IMR-90 (cell line): ENCODE measurements around the gene GPAM. TPM values are rescaled to one million over a fixed set of nuclear protein-coding genes. Genes with fewer than 3 reads are reported as not detected.
A peak's percentile ranks its signal among the peaks of the same experiment; 100 is the strongest.

ENCODE experiments used
- ATAC-seq: fragments of 200-7000 bp; cut with Tn5 transposase; 2 replicates; pipeline ENCODE4 v1.9.1; 2020; ENCODE audit warnings: low read depth, mild to moderate bottlenecking, moderate library complexity
- BruUV-seq: library from RNA; stranded (reverse); fragments of 400-500 nt; replicated peaks from 2 replicates; lab custom pipeline; 2021; lab: Mats Ljungman, UMichigan
- CTCF ChIA-PET: fragments of 300-600 bp; formaldehyde crosslinking; extraction: SDS; loops from one replicate; lab custom pipeline; 2021; ENCODE audit warnings: antibody characterized with exemption; lab: Yijun Ruan, JAX
- POLR2A ChIA-PET: fragments of 300-600 bp; sonication (Branson Sonifier 250); formaldehyde crosslinking; loops from one replicate; lab custom pipeline; 2022; ENCODE audit warnings: antibody characterized with exemption; ENCODE audit not compliant: unreplicated experiment; lab: Charles Lee
- DNase-seq: peaks from one replicate; pipeline ENCODE4 v3.0.0; 2013
- H2AFZ ChIP-seq: replicated peaks from 2 replicates; pipeline ENCODE3; 2013; ENCODE audit warnings: low read length, mild to moderate bottlenecking; ENCODE audit not compliant: poor library complexity
- H2AK5ac ChIP-seq: 2 replicates; pipeline ENCODE4 v1.6.1; 2013; ENCODE audit warnings: low read depth, low read length, inconsistent platforms
- H2AK9ac ChIP-seq: replicated peaks from 2 replicates; pipeline ENCODE3; 2013; ENCODE audit warnings: mild to moderate bottlenecking, low read depth, low read length, moderate library complexity; ENCODE audit not compliant: poor library complexity
- H2BK120ac ChIP-seq: 2 replicates; pipeline ENCODE4 v1.6.1; 2013; ENCODE audit warnings: low read depth, low read length, inconsistent platforms
- H2BK15ac ChIP-seq: 3 replicates; pipeline ENCODE4 v1.6.1; 2013; ENCODE audit warnings: low read depth, low read length, inconsistent platforms
- H2BK20ac ChIP-seq: 2 replicates; pipeline ENCODE4 v1.6.1; 2013; ENCODE audit warnings: low read depth, mild to moderate bottlenecking, inconsistent platforms, low read length, moderate library complexity
- H2BK5ac ChIP-seq: 2 replicates; pipeline ENCODE4 v1.6.1; 2013; ENCODE audit warnings: mild to moderate bottlenecking, low read depth, low read length, inconsistent platforms; ENCODE audit not compliant: poor library complexity, severe bottlenecking
- H3K14ac ChIP-seq: replicated peaks from 2 replicates; pipeline ENCODE4 v1.6.1; 2013; ENCODE audit warnings: low read depth, low read length, inconsistent platforms
- H3K18ac ChIP-seq: 2 replicates; pipeline ENCODE4 v1.6.1; 2013; ENCODE audit warnings: low read depth, low read length, control low read depth
- H3K23ac ChIP-seq: 2 replicates; pipeline ENCODE4 v1.6.1; 2013; ENCODE audit warnings: low read depth, low read length, inconsistent platforms
- H3K27ac ChIP-seq: 2 replicates; pipeline ENCODE4 v1.5.1; 2013; ENCODE audit warnings: mild to moderate bottlenecking, control low read depth, low read length; ENCODE audit not compliant: insufficient read depth
- H3K27me3 ChIP-seq: 2 replicates; pipeline ENCODE4 v1.6.1; 2013; ENCODE audit warnings: low read length; ENCODE audit not compliant: control insufficient read depth, insufficient read depth
- H3K36me3 ChIP-seq: 2 replicates; pipeline ENCODE4 v1.6.1; 2013; ENCODE audit warnings: low read length, mixed read lengths; ENCODE audit not compliant: control insufficient read depth, insufficient read depth
- H3K4ac ChIP-seq: 2 replicates; pipeline ENCODE4 v1.6.1; 2013; ENCODE audit warnings: low read depth, low read length, inconsistent platforms
- H3K4me1 ChIP-seq: 2 replicates; pipeline ENCODE4 v1.6.1; 2013; ENCODE audit warnings: low read length, mixed read lengths; ENCODE audit not compliant: control insufficient read depth, insufficient read depth
- H3K4me2 ChIP-seq: 2 replicates; pipeline ENCODE4 v1.6.1; 2013; ENCODE audit warnings: low read depth, mild to moderate bottlenecking, control low read depth, low read length, moderate library complexity
- H3K4me3 ChIP-seq: 2 replicates; pipeline ENCODE4 v1.5.1; 2013; ENCODE audit warnings: low read depth, mild to moderate bottlenecking, control low read depth, low read length, moderate library complexity; ENCODE audit not compliant: insufficient read depth
- H3K56ac ChIP-seq: 2 replicates; pipeline ENCODE4 v1.6.1; 2013; ENCODE audit warnings: low read length, inconsistent platforms; ENCODE audit not compliant: insufficient read depth; ENCODE audit errors: extremely low read depth
- H3K79me1 ChIP-seq, 2 experiments: 2 replicates each; pipeline ENCODE4 v1.6.1; 2013; ENCODE audit warnings: low read length in 2 of 2, inconsistent platforms in 1 of 2, low read depth in 1 of 2
- H3K9ac ChIP-seq: 2 replicates; pipeline ENCODE4 v1.6.1; 2013; ENCODE audit warnings: low read depth, low read length, control low read depth
- H3K9me1 ChIP-seq: 2 replicates; pipeline ENCODE4 v1.6.1; 2013; ENCODE audit warnings: low read length, inconsistent platforms; ENCODE audit not compliant: insufficient read depth
- H3K9me3 ChIP-seq: 2 replicates; pipeline ENCODE4 v1.6.1; 2013; ENCODE audit warnings: low read length; ENCODE audit not compliant: control insufficient read depth, insufficient read depth
- H4K20me1 ChIP-seq: 2 replicates; pipeline ENCODE4 v1.6.1; 2013; ENCODE audit warnings: low read length, inconsistent platforms; ENCODE audit not compliant: insufficient read depth
- H4K5ac ChIP-seq: 2 replicates; pipeline ENCODE4 v1.6.1; 2013; ENCODE audit warnings: mild to moderate bottlenecking, low read depth, low read length, control low read depth
- H4K8ac ChIP-seq, 2 experiments: 2 replicates each; pipeline ENCODE4 v1.6.1; 2013; ENCODE audit warnings: low read depth in 2 of 2, low read length in 2 of 2, control low read depth in 1 of 2, inconsistent platforms in 1 of 2
- H4K91ac ChIP-seq: 2 replicates; pipeline ENCODE4 v1.6.1; 2013; ENCODE audit warnings: low read depth, low read length, inconsistent platforms; ENCODE audit not compliant: insufficient read depth
- MAFK ChIP-seq: IDR thresholded peaks from 2 replicates; pipeline ENCODE4 v1.6.1; 2012; ENCODE audit warnings: low read depth, low read length, improper control_type of control experiment
- MAZ ChIP-seq: IDR thresholded peaks from 2 replicates; pipeline ENCODE4 v1.6.1; 2012; ENCODE audit warnings: low read depth, mild to moderate bottlenecking, low read length, improper control_type of control experiment, moderate library complexity, borderline replicate concordance
- RAD21 ChIP-seq: IDR thresholded peaks from 2 replicates; pipeline ENCODE4 v1.6.1; 2012; ENCODE audit warnings: low read length, improper control_type of control experiment
- WGBS, 2 experiments: methylation state at CpG; one replicate each; pipeline versions ENCODE4 v1.1.5 to v1.1.7; 2013; ENCODE audit warnings: missing lambda C conversion rate in 2 of 2; ENCODE audit not compliant: insufficient read length in 1 of 2; ENCODE audit errors: extremely low coverage in 2 of 2; 5-methylcytosine and 5-hydroxymethylcytosine counted together
- dilution Hi-C: fragments of 300-500 bp; cut with HindIII; formaldehyde crosslinking; loops from one replicate; pipeline ENCODE4 v1.14.3; 2018; ENCODE audit warnings: low sequenced_read_pairs; ENCODE audit not compliant: unreplicated experiment
- in situ Hi-C: fragments of 300-500 bp; cut with MboI; formaldehyde crosslinking; loops from 3 replicates; pipeline ENCODE4 v1.14.3; 2019; ENCODE audit warnings: low sequenced_read_pairs, inconsistent platforms, mixed read lengths
- intact Hi-C: fragments of 100-400 bp; cut with micrococcal nuclease; formaldehyde crosslinking; loops from 2 replicates; pipeline ENCODE4 v1.10.0; 2022
- polyA plus RNA-seq, 3 experiments: library from polyadenylated mRNA; depleted of rRNA; stranded (reverse); fragments of >200 nt; gene quantifications; 2 replicates each; pipeline ENCODE4 v1.2.3, GENCODE V29; 2012; ENCODE audit warnings: low replicate concordance in 1 of 3
- total RNA-seq: library from RNA; depleted of rRNA; stranded (reverse); fragments of >200 nt; gene quantifications from 2 replicates; pipeline ENCODE4 v1.2.3, GENCODE V29; 2012
- TF ChIP-seq, protein P1 (sequence below): conservative IDR thresholded peaks from 2 replicates; pipeline ENCODE4 v1.5.1; 2012; ENCODE audit warnings: mild to moderate bottlenecking, low read depth, low read length, improper control_type of control experiment

The GPAM gene
- total and polyA plus RNA-seq, 2 of the 4 experiments (the other 2 are of a cell fraction) = 3.5 to 11.5 TPM

DNA sequence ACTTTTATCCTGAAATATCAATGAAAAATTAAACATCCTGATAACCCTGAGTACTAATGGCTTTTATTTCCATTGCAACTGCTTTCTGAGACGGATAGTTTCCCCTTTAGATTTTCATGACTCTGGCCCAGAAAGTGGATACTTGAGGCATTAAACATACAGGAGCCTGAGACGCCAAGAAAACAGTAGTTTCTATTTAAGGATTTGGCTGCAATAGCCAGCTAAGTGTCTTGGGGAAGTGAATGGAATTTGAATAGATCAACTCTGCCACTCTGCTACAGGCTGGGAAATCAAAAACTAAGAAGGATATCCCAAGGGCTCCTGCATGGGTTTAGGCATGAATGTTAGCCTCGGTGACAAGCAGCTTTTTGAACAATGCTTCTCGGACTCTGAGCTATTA lies 24.7 kb upstream of the GPAM start:
- Histone ChIP-seq H3K9me3 (no peaks in the 10 kb centered on the region), H2AK5ac (no peak overlapping the region), H3K9ac (no peak overlapping the region), H3K4me2 (no peak overlapping the region), H3K4me1 (peaks cover 2% of the 10 kb centered on the region; the same call in 1 of the 2 replicates), H2BK120ac (no peak overlapping the region), H3K36me3 (no peaks in the 10 kb centered on the region), H3K27ac (no peak overlapping the region), H3K4ac (no peak overlapping the region), H2AFZ (no peak overlapping the region), H3K27me3 (no peaks in the 10 kb centered on the region; the same call in none of the 2 replicates), H3K79me1 (no peaks in the 10 kb centered on the region), H3K4me3 (no peak overlapping the region), H4K91ac (no peak overlapping the region), H2AK9ac (no peak overlapping the region), H4K8ac (no peak overlapping the region), H3K9me1 (0 out of 2 replicates have a peak, but pooled peaks cover 4% of the 10 kb centered on the region), H4K20me1 (no peaks in the 10 kb centered on the region), H3K56ac (no peak overlapping the region), H4K5ac (no peak overlapping the region), H3K23ac (no peak overlapping the region), H3K14ac (no peak overlapping the region), H2BK15ac (no peak overlapping the region), H2BK20ac (no peak overlapping the region), H2BK5ac (no peak overlapping the region), H3K18ac (no peak overlapping the region)
- dilution Hi-C loops (no loop called here), intact Hi-C loops (no loop called here), in situ Hi-C loops (no loop called here)
- ChIA-PET POLR2A (no interaction called here), CTCF (no interaction called here)
- TF ChIP-seq, protein P1, sequence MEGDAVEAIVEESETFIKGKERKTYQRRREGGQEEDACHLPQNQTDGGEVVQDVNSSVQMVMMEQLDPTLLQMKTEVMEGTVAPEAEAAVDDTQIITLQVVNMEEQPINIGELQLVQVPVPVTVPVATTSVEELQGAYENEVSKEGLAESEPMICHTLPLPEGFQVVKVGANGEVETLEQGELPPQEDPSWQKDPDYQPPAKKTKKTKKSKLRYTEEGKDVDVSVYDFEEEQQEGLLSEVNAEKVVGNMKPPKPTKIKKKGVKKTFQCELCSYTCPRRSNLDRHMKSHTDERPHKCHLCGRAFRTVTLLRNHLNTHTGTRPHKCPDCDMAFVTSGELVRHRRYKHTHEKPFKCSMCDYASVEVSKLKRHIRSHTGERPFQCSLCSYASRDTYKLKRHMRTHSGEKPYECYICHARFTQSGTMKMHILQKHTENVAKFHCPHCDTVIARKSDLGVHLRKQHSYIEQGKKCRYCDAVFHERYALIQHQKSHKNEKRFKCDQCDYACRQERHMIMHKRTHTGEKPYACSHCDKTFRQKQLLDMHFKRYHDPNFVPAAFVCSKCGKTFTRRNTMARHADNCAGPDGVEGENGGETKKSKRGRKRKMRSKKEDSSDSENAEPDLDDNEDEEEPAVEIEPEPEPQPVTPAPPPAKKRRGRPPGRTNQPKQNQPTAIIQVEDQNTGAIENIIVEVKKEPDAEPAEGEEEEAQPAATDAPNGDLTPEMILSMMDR = no peak
- no peak for TF ChIP-seq RAD21
- TF ChIP-seq MAZ = no peak
- no peak for TF ChIP-seq MAFK
- DNase-seq (peak; percentile 60), ATAC-seq (peak; percentile 71)
- BruUV-seq = no TSS peak
- whole genome bisulfite sequencing, 2 experiments = no CpG with 5 or more reads among the region's 4 CpGs
